Small intestine (tissue), 7 donors: Measurements from ENCODE around the gene ATP5PD. TPM values are rescaled to one million over a fixed set of nuclear protein-coding genes. Genes with fewer than 3 reads are reported as not detected.
"Not testable (repeated sequence)": the region's sequence is repeated elsewhere in the genome, so short reads cannot be mapped to it uniquely, and the experiment has no call there.

Experiments used
- DNase-seq, 2 donors: peaks; one replicate each; pipeline versions ENCODE4 v3.0.0 to v3.0.0-alpha.2; 2013
- FAIRE-seq: peaks from 2 replicates; lab custom pipeline; 2012; peaks lifted over from hg19 to GRCh38; lab: Jason Lieb, UNC
- H3K27ac ChIP-seq, 3 donors: one replicate each; pipeline ENCODE4 v1.5.1; 2013; ENCODE audit warnings: low read length in 2 of 3, mild to moderate bottlenecking in 2 of 3, control low read depth in 1 of 3, inconsistent platforms in 1 of 3, low read depth in 1 of 3, moderate library complexity in 1 of 3
- H3K27me3 ChIP-seq, 3 donors: one replicate each; pipeline ENCODE4 v1.6.1; 2013; ENCODE audit warnings: low read length in 3 of 3, inconsistent platforms in 1 of 3; ENCODE audit not compliant: control insufficient read depth in 3 of 3, insufficient read depth in 3 of 3
- H3K36me3 ChIP-seq, 3 donors: one replicate each; pipeline ENCODE4 v1.6.1; 2013; ENCODE audit warnings: low read length in 3 of 3, inconsistent platforms in 1 of 3, low read depth in 1 of 3, mild to moderate bottlenecking in 1 of 3, moderate library complexity in 1 of 3; ENCODE audit not compliant: control insufficient read depth in 3 of 3, insufficient read depth in 2 of 3
- H3K4me1 ChIP-seq, 3 donors: one replicate each; pipeline ENCODE4 v1.6.1; 2013; ENCODE audit warnings: low read length in 2 of 3, inconsistent platforms in 1 of 3, low read depth in 1 of 3, mild to moderate bottlenecking in 1 of 3, moderate library complexity in 1 of 3; ENCODE audit not compliant: control insufficient read depth in 3 of 3, insufficient read depth in 2 of 3
- H3K4me3 ChIP-seq, 3 donors: one replicate each; pipeline ENCODE4 v1.5.1; 2013; ENCODE audit warnings: low read length in 3 of 3, control low read depth in 1 of 3, inconsistent platforms in 1 of 3, low read depth in 1 of 3, mild to moderate bottlenecking in 1 of 3, moderate library complexity in 1 of 3
- H3K9me3 ChIP-seq, 2 donors: one replicate each; pipeline ENCODE4 v1.6.1; 2013; ENCODE audit warnings: low read depth in 1 of 2, low read length in 1 of 2; ENCODE audit not compliant: control insufficient read depth in 2 of 2, insufficient read depth in 1 of 2
- WGBS, 3 donors: extraction: QIAGEN DNeasy Blood & Tissue Kit; methylation state at CpG; one replicate each; pipeline ENCODE4 v1.1.7; 2013; 5-methylcytosine and 5-hydroxymethylcytosine counted together
- polyA plus RNA-seq, 4 donors: library from polyadenylated mRNA; stranded (reverse) in 3 of 4; unstranded in 1 of 4; fragments of 200-250 nt in 3 of 4; fragments of 120-200 nt in 1 of 4; gene quantifications; one replicate each; pipeline versions ENCODE4 v1.2.1 to v1.2.3, GENCODE V29; 2013
- donor health status: healthy with polysubstance abuse.
- donor health status: control.
- donor health status: control.
- donor health status: Bipolar disorder and iron deficiency.
- donor health status: healthy.

ATP5PD gene
- polyA plus RNA-seq, 4 donors, result 286 to 919 (median 609) TPM

DNA sequence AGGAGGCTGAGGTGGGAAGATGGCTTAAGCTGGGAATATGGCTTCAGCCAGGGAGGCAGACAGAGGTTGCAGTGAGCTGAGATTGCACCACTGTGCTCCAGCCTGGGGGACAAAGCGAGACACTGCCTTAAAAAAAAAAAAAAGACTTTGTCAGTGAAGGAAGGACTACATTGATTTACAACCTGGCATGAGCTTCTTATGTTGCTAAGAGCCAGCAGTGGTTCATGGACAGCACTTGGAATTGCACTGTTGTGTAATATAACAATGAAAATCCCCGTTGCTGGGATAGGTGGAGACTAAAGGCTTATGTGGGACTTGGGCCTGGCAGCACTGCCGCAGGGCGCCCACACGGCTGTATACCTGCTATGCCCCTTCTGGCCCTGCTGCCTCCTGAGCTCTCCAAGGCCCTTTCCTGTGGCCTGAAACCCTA lies 26.9 kb upstream of the ATP5PD start:
- 74 to 78% (median 78%) methylated on average over 5 of the region's 5 CpGs for WGBS, 3 donors
- Histone ChIP-seq H3K36me3 (no peaks in the 10 kb centered on the region), H3K4me3 (no peak overlapping the region), H3K27me3 (no peaks in the 10 kb centered on the region), H3K27ac (peak overlapping the region in 1 of 3 donors; percentile 35), H3K4me1 (peaks cover 5 to 24% (median 7%) of the 10 kb centered on the region in 3 donors), H3K9me3 (no peaks in the 10 kb centered on the region)
- FAIRE-seq, result no peak
- DNase-seq, result peak in 1 of 2 donors; percentile 80

DNA sequence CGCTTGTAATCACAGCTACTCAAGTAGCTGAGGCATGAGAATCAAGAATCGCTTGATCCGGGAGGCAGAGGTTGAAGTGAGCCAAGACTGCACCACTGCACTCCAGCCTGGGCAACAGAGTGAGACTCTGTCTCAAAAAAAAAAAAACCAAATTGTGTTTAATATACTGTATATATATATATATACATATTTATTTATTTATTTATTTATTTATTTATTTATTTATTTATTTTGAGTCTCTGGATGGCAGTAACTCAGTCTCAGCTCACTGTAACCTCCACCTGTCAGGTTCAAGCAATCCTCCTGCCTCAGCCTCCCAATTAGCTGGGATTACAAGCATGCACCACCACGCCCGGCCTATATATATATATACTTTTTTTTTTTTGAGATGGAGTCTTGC lies 26.1 kb upstream of the ATP5PD start:
- FAIRE-seq, H3K27ac ChIP-seq, H3K27me3 ChIP-seq, DNase-seq, H3K4me3 ChIP-seq, H3K36me3 ChIP-seq, H3K9me3 ChIP-seq: not testable (repeated sequence)
- peaks cover 0 to 17% (median 3%) of the 10 kb centered on the region in 3 donors for H3K4me1 ChIP-seq
- 93 to 99% (median 97%) methylated on average over 5 of the region's 5 CpGs for WGBS, 3 donors

- not testable (repeated sequence) for FAIRE-seq, H3K27me3 ChIP-seq, H3K9me3 ChIP-seq, H3K4me1 ChIP-seq, DNase-seq, H3K4me3 ChIP-seq, H3K27ac ChIP-seq, H3K36me3 ChIP-seq
- 86 to 95% (median 88%) methylated on average over 8 of the region's 8 CpGs for WGBS, 3 donors
Observed at GRCh38 chr17:75071478-75072271, 24.9 kb upstream of the ATP5PD start.

GRCh38 chr17:75069783-75070182 lies 23.0 kb upstream of the ATP5PD start:
- H3K27me3 ChIP-seq, result no peaks in the 10 kb centered on the region
- H3K4me1 ChIP-seq, result peaks cover 0 to 8% (median 0%) of the 10 kb centered on the region in 3 donors
- no peak for FAIRE-seq
- DNase-seq, result peak; percentile 20 to 55
- H3K36me3 ChIP-seq, result peaks cover 0 to 8% (median 0%) of the 10 kb centered on the region in 3 donors
- no peak overlapping the region for H3K4me3 ChIP-seq
- no peaks in the 10 kb centered on the region for H3K9me3 ChIP-seq
- no peak overlapping the region for H3K27ac ChIP-seq
- 70 to 90% (median 88%) methylated on average over 2 of the region's 2 CpGs for WGBS, 3 donors

GRCh38 chr17:75068750-75069149 lies 22.0 kb upstream of the ATP5PD start:
- no peak for FAIRE-seq
- no peak overlapping the region for H3K4me3 ChIP-seq
- no peak overlapping the region for H3K27ac ChIP-seq
- peaks cover 0 to 19% (median 3%) of the 10 kb centered on the region in 3 donors for H3K36me3 ChIP-seq
- H3K27me3 ChIP-seq, result no peaks in the 10 kb centered on the region
- DNase-seq, result no peak
- H3K4me1 ChIP-seq, result peaks cover 0 to under 1% (median 0%) of the 10 kb centered on the region in 3 donors
- no peaks in the 10 kb centered on the region for H3K9me3 ChIP-seq
- WGBS, 3 donors, result 80 to 85% (median 83%) methylated on average over 8 of the region's 8 CpGs

DNA sequence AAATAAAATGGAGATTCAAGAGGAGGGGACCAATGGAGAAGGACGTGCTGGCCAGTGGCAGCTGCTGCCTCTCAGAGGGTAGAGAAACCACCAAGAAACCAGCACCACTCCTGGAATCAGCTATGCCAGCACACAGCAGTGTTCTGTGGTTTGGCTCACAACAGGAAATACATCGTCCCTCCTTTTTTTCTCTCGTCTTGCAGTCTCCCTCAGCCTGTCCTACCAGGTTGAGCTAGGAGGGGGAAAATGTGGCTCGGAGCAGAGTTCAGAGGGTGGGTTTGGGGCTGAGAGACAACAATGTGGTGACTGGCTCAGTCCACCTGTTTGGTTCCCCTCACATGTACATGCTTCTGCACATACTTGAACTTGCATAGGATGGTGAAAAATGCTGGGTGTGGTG lies 21.1 kb upstream of the ATP5PD start:
- Histone ChIP-seq H3K27ac (no peak overlapping the region), H3K36me3 (peaks cover 2 to 28% (median 3%) of the 10 kb centered on the region in 3 donors), H3K4me3 (no peak overlapping the region), H3K27me3 (no peaks in the 10 kb centered on the region), H3K9me3 (no peaks in the 10 kb centered on the region), H3K4me1 (no peaks in the 10 kb centered on the region)
- DNase-seq, result no peak
- no peak for FAIRE-seq
- 57 to 75% (median 60%) methylated on average over 4 of the region's 4 CpGs for WGBS, 3 donors

- H3K36me3 ChIP-seq, result peaks cover 3 to 48% (median 9%) of the 10 kb centered on the region in 3 donors
- no peaks in the 10 kb centered on the region for H3K9me3 ChIP-seq
- FAIRE-seq, result no peak
- DNase-seq, result no peak
- H3K27ac ChIP-seq, result no peak overlapping the region
- H3K4me1 ChIP-seq, result no peaks in the 10 kb centered on the region
- H3K27me3 ChIP-seq, result no peaks in the 10 kb centered on the region
- H3K4me3 ChIP-seq, result no peak overlapping the region
- 65 to 68% (median 65%) methylated on average over 6 of the region's 6 CpGs for WGBS, 3 donors
Observed at GRCh38 chr17:75065562-75066151, 18.9 kb upstream of the ATP5PD start.

DNA sequence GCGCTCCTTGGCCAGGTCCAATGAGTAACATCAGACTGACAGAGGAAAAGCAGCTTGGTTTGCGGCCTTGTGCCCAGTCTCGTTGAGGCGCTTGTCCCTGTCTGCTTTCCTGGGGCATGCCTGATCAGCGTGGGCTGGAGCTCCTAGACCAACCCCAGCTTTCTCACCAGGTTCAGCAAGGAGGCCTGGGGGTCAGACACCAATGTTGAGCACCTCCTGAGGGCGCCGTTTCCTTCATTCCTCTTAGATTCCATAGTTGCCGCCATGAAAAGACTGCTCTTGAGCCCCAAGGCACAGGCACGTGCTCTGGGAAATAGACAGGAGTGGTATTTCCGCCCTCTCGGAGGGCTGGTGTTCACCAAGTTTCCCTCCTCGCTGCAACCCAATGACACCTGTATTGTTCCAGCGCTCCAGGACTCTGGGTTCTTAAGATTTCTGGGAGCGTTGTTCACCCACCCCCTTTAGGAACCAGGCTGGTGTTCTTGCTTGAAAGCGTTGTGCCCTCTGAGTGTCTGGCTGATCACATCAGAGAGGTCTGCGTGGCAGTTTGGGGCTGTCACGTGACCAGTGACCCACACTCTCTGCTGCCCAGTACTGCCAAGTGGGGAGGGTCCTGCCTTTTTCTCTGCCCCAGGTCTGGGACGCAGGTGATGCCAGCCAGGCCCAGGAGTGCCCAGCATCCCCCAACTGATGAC lies 18.2 kb upstream of the ATP5PD start:
- Histone ChIP-seq H3K9me3 (no peaks in the 10 kb centered on the region), H3K27me3 (no peaks in the 10 kb centered on the region), H3K4me3 (no peak overlapping the region), H3K36me3 (peaks cover 7 to 51% (median 11%) of the 10 kb centered on the region in 3 donors), H3K4me1 (no peaks in the 10 kb centered on the region), H3K27ac (no peak overlapping the region)
- WGBS, 3 donors, result 93 to 97% (median 94%) methylated on average over 18 of the region's 18 CpGs
- FAIRE-seq (no peak), DNase-seq (no peak)
